ENCODE data around the gene ZNF808. TPM values are rescaled to one million over a fixed set of nuclear protein-coding genes. Genes with fewer than 3 reads are reported as not detected.
"Not testable (repeated sequence)": the region's sequence is repeated elsewhere in the genome, so short reads cannot be mapped to it uniquely, and the experiment has no call there.

The ZNF808 gene
- total and polyA plus RNA-seq, 4 donors: 2.8 to 37.9 (median 12.1) TPM

DNA sequence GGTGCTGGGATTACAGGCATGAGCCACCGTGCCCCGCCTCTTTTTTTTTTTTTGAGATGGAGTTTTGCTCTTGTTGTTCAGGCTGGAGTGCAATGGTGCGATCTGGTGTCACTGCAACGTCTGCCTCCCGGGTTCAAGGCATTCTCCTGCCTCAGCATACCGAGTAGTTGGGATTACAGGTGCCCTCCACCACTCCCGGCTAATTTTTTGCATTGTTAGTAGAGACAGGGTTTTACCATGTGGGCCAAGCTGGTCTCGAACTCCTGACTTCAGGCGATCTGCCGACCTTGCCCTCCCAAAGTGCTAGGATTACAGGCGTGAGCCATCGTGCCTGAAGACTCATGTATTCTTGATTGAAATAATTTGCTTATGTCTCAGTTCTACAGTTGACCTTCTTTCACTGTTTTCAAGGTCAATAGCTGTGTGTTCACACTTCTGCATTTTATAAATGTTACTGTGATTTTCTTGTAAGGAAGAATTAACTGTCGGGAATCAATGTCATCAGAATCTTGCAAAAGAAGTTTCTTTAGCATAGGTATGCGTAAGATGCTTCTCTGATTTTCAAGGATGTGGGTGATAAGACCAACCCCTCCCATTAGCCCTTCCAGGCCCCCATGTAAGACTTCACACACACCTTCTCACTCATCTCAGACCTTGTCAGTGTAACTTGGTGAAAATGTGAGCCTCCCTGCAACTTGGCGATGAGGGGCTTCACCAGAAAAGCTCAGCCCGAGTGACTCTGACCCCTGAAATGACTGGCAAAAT is 29.9 kb downstream of the ZNF808 start:
- ATAC-seq (ENCODE audit: insufficient read depth, low FRiP score): no peak

DNA sequence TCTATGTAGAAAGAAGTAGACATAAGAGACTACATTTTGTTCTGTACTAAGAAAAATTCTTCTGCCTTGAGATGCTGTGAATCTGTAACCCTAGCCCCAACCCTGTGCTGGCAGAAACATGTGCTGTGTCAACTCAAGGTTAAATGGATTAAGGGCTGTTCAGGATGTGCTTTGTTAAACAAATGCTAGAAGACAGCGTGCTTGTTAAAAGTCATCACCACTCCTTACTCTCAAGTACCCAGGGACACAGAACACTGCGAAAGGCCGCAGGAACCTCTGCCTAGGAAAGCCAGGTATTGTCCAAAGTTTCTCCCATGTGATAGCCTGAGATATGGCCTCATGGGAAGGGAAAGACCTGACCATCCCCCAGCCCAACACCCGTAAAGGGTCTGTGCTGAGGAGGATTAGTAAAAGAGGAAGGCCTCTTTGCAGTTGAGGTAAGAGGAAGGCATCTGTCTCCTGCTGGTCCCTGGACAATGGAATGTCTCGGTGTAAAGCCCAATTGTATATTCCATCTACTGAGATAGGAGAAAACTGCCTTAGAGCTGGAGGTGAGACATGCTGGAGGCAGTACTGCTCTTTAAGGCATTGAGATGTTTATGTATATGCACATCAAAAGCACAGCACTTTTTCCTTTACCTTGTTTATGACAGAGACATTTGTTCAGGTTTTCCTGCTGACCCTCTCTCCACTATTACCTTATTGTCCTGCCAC is 31.4 kb downstream of the ZNF808 start:
- DNase-seq; H3K27me3 ChIP-seq (ENCODE audit: control insufficient read depth in 3 of 3, insufficient read depth in 3 of 3, low read length in 2 of 3); H3K27ac ChIP-seq (ENCODE audit: low read depth in 1 of 2, low read length in 1 of 2); H3K4me1 ChIP-seq (ENCODE audit: control insufficient read depth in 5 of 5, insufficient read depth in 5 of 5, low read length in 5 of 5); H3K9ac ChIP-seq (ENCODE audit: insufficient read depth in 1 of 2, low read length in 2 of 2); ATAC-seq (ENCODE audit: insufficient read depth, low FRiP score); H3K4me3 ChIP-seq: not testable (repeated sequence)
- Histone ChIP-seq H3K36me3 (ENCODE audit: control insufficient read depth in 4 of 4, insufficient read depth in 4 of 4, low read length in 4 of 4) (peaks cover 14 to 47% (median 32%) of the 10 kb centered on the region in 4 donors), H3K9me3 (ENCODE audit: control insufficient read depth in 4 of 4, insufficient read depth in 3 of 4, low read length in 3 of 4) (peaks cover 11 to 38% (median 28%) of the 10 kb centered on the region in 4 donors)
- 76 to 77% methylated on average over 5 of the region's 5 CpGs for WGBS, 2 donors

More for the DNA sequence above, 29.9 kb downstream of the ZNF808 start:
- peaks cover 17 to 39% (median 31%) of the 10 kb centered on the region in 4 donors for H3K9me3 ChIP-seq (ENCODE audit: control insufficient read depth in 4 of 4, insufficient read depth in 3 of 4, low read length in 3 of 4)
- TF ChIP-seq, protein P1, sequence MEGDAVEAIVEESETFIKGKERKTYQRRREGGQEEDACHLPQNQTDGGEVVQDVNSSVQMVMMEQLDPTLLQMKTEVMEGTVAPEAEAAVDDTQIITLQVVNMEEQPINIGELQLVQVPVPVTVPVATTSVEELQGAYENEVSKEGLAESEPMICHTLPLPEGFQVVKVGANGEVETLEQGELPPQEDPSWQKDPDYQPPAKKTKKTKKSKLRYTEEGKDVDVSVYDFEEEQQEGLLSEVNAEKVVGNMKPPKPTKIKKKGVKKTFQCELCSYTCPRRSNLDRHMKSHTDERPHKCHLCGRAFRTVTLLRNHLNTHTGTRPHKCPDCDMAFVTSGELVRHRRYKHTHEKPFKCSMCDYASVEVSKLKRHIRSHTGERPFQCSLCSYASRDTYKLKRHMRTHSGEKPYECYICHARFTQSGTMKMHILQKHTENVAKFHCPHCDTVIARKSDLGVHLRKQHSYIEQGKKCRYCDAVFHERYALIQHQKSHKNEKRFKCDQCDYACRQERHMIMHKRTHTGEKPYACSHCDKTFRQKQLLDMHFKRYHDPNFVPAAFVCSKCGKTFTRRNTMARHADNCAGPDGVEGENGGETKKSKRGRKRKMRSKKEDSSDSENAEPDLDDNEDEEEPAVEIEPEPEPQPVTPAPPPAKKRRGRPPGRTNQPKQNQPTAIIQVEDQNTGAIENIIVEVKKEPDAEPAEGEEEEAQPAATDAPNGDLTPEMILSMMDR (IDR thresholded peaks at IDR 0.05; ENCODE audit: control extremely low read depth, extremely low read depth): no peak
- H3K9ac ChIP-seq (ENCODE audit: insufficient read depth in 1 of 2, low read length in 2 of 2): no peak overlapping the region
- H3K27ac ChIP-seq (ENCODE audit: low read depth in 1 of 2, low read length in 1 of 2): no peak overlapping the region
- DNase-seq: no peak
- H3K4me3 ChIP-seq: no peak overlapping the region
- 97% methylated on average over 16 of the region's 16 CpGs for WGBS, 2 donors
- H3K4me1 ChIP-seq (ENCODE audit: control insufficient read depth in 5 of 5, insufficient read depth in 5 of 5, low read length in 5 of 5): no peaks in the 10 kb centered on the region
- no peaks in the 10 kb centered on the region for H3K27me3 ChIP-seq (ENCODE audit: control insufficient read depth in 3 of 3, insufficient read depth in 3 of 3, low read length in 2 of 3)
- peaks cover 18 to 53% (median 43%) of the 10 kb centered on the region in 4 donors for H3K36me3 ChIP-seq (ENCODE audit: control insufficient read depth in 4 of 4, insufficient read depth in 4 of 4, low read length in 4 of 4)

DNA sequence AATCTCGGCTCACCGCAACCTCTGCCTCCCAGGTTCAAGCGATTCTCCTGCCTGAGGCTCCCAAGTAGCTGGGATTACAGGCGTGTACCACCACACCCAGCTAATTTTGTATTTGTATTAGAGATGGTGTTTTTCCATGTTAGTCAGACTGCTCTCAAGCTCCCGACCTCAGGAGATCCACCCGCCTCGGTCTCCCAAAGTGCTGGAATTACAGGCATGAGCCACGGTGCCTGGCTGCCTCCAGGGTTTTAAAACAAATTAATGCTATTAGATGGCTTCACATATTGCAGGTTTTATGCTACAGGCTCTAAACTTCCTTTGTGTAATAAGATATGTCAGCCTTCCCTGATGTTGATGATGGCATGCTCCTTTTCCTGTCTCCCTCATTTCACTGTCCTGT is 34.1 kb downstream of the ZNF808 start:
- ATAC-seq (ENCODE audit: insufficient read depth, low FRiP score); DNase-seq; H3K27me3 ChIP-seq (ENCODE audit: control insufficient read depth in 3 of 3, insufficient read depth in 3 of 3, low read length in 2 of 3); H3K4me3 ChIP-seq; H3K9ac ChIP-seq (ENCODE audit: insufficient read depth in 1 of 2, low read length in 2 of 2); H3K4me1 ChIP-seq (ENCODE audit: control insufficient read depth in 5 of 5, insufficient read depth in 5 of 5, low read length in 5 of 5); H3K27ac ChIP-seq (ENCODE audit: low read depth in 1 of 2, low read length in 1 of 2): not testable (repeated sequence)
- 99% methylated on average over 8 of the region's 8 CpGs for WGBS, 2 donors
- Histone ChIP-seq H3K36me3 (ENCODE audit: control insufficient read depth in 4 of 4, insufficient read depth in 4 of 4, low read length in 4 of 4) (peaks cover 5 to 25% (median 14%) of the 10 kb centered on the region in 4 donors), H3K9me3 (ENCODE audit: control insufficient read depth in 4 of 4, insufficient read depth in 3 of 4, low read length in 3 of 4) (peaks cover 0 to 35% (median 6%) of the 10 kb centered on the region in 4 donors)

GRCh38 chr19:52566121-52566520 is 38.7 kb downstream of the ZNF808 start:
- H3K27ac ChIP-seq (ENCODE audit: low read depth in 1 of 2, low read length in 1 of 2): no peak overlapping the region
- H3K9ac ChIP-seq (ENCODE audit: insufficient read depth in 1 of 2, low read length in 2 of 2): no peak overlapping the region
- no peak overlapping the region for H3K4me3 ChIP-seq
- 88 to 94% methylated on average over 6 of the region's 6 CpGs for WGBS, 2 donors
- TF ChIP-seq, protein P1 (IDR thresholded peaks at IDR 0.05; ENCODE audit: control extremely low read depth, extremely low read depth): no peak
- H3K9me3 ChIP-seq (ENCODE audit: control insufficient read depth in 4 of 4, insufficient read depth in 3 of 4, low read length in 3 of 4): peaks cover 0 to 29% (median 0%) of the 10 kb centered on the region in 4 donors
- no peaks in the 10 kb centered on the region for H3K27me3 ChIP-seq (ENCODE audit: control insufficient read depth in 3 of 3, insufficient read depth in 3 of 3, low read length in 2 of 3)
- DNase-seq (no peak), ATAC-seq (ENCODE audit: insufficient read depth, low FRiP score) (no peak)
- H3K4me1 ChIP-seq (ENCODE audit: control insufficient read depth in 5 of 5, insufficient read depth in 5 of 5, low read length in 5 of 5): peaks cover 0 to 6% (median 0%) of the 10 kb centered on the region in 5 donors
- peaks cover 0 to 14% (median 7%) of the 10 kb centered on the region in 4 donors for H3K36me3 ChIP-seq (ENCODE audit: control insufficient read depth in 4 of 4, insufficient read depth in 4 of 4, low read length in 4 of 4)
